Colonic mucosa (tissue), 4 donors: ENCODE measurements around the gene SMC5. TPM values are rescaled to one million over a fixed set of nuclear protein-coding genes. Genes with fewer than 3 reads are reported as not detected.
"Not testable (repeated sequence)": the region's sequence is repeated elsewhere in the genome, so short reads cannot be mapped to it uniquely, and the experiment has no call there.

Experiments used
- DNase-seq: peaks from one replicate; pipeline ENCODE4 v3.0.0-alpha.2; 2020
- H3K27ac ChIP-seq: fragments of 200-600 bp; one replicate; pipeline ENCODE4 v1.8.0; 2021
- H3K27me3 ChIP-seq: fragments of 200-600 bp; one replicate; pipeline ENCODE4 v1.8.0; 2021
- H3K36me3 ChIP-seq: fragments of 200-600 bp; one replicate; pipeline ENCODE4 v1.8.0; 2021
- H3K4me1 ChIP-seq: fragments of 200-600 bp; one replicate; pipeline ENCODE4 v1.8.0; 2021; ENCODE audit warnings: mild to moderate bottlenecking
- H3K4me3 ChIP-seq: fragments of 200-600 bp; one replicate; pipeline ENCODE4 v1.8.0; 2021
- H3K9ac ChIP-seq, 2 donors: one replicate each; pipeline ENCODE4 v1.7.0; 2013; ENCODE audit warnings: control low read depth in 2 of 2, low read depth in 2 of 2, low read length in 2 of 2
- H3K9me3 ChIP-seq: fragments of 200-600 bp; one replicate; pipeline ENCODE4 v1.8.0; 2021
- intact Hi-C: fragments of 100-400 bp; cut with DNase I; formaldehyde crosslinking; loops from one replicate; pipeline ENCODE4 v1.14.1; 2022
- total RNA-seq, 2 donors: library from RNA; stranded (reverse); fragmentation: NEBNext Ultra II Directional in 1 of 2; extraction: Animal tissue kit (Norgen Biotek cat#: 25700) in 1 of 2; gene quantifications; one replicate each; pipeline ENCODE4 v1.2.1, GENCODE V29; 2021
- TF ChIP-seq, protein P1 (sequence below): fragments of 200-600 bp; IDR thresholded peaks from one replicate; pipeline ENCODE4 v1.8.0; 2022; ENCODE audit warnings: antibody characterized with exemption, mild to moderate bottlenecking
- donor health status: healthy.
- donor health status: DM: no; HTN: no; CAD: no.
- donor health status: DM: no; HTN: no; CAD: no.

Gene SMC5
- total RNA-seq, 2 donors from 2014 or later = 31.4 to 35.9 TPM

DNA sequence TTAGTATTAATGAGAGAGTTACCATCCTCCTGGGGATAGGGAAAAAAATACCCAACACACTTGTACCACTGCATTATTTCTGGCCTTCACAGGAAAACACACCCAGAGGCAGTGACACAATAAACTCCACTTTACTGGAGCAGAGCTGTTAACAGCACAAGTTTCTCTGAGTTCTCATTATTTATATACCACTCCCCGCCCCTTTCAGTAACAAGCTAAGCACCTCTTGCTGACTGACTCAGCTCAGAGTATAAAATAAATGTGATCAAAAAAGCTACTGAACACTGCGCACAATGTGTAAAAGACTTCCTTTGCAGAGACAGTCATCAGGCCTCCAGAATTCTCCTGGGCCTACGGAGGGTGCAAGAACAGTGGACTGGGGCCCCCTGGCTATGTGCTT, 134.1 kb downstream of the SMC5 start:
- Histone ChIP-seq H3K9ac (peak overlapping the region; percentile 48 to 57), H3K4me1 (peaks cover 17% of the 10 kb centered on the region), H3K36me3 (no peaks in the 10 kb centered on the region), H3K27ac (peak overlapping the region; percentile 56), H3K4me3 (no peak overlapping the region), H3K27me3 (no peaks in the 10 kb centered on the region), H3K9me3 (no peaks in the 10 kb centered on the region)
- intact Hi-C loops = no loop called here
- no peak for DNase-seq
- TF ChIP-seq, protein P1, sequence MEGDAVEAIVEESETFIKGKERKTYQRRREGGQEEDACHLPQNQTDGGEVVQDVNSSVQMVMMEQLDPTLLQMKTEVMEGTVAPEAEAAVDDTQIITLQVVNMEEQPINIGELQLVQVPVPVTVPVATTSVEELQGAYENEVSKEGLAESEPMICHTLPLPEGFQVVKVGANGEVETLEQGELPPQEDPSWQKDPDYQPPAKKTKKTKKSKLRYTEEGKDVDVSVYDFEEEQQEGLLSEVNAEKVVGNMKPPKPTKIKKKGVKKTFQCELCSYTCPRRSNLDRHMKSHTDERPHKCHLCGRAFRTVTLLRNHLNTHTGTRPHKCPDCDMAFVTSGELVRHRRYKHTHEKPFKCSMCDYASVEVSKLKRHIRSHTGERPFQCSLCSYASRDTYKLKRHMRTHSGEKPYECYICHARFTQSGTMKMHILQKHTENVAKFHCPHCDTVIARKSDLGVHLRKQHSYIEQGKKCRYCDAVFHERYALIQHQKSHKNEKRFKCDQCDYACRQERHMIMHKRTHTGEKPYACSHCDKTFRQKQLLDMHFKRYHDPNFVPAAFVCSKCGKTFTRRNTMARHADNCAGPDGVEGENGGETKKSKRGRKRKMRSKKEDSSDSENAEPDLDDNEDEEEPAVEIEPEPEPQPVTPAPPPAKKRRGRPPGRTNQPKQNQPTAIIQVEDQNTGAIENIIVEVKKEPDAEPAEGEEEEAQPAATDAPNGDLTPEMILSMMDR = no peak

DNA sequence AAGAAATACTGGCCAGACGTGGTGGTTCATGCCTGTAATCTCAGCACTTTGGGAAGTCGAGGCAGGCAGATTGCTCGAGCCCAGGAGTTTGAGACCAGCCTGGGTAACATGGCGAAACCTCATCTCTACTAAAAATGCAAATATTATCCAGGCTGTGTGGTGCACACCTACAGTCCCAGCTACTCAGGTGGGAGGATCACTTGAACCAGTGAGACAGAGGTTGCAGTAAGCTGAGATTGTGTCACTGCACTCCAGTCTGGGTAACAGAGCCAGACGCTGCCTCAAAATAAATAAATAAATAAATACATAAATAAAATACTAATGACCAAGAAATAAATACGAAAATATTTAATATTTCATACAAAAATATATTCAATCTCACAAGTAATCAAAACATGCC, 136.9 kb downstream of the SMC5 start:
- no peaks in the 10 kb centered on the region for H3K9me3 ChIP-seq
- H3K27ac ChIP-seq = no peak overlapping the region
- H3K27me3 ChIP-seq = no peaks in the 10 kb centered on the region
- H3K4me1 ChIP-seq = peaks cover 22% of the 10 kb centered on the region
- intact Hi-C loops = no loop called here
- DNase-seq = no peak
- TF ChIP-seq, protein P1 = no peak
- no peaks in the 10 kb centered on the region for H3K36me3 ChIP-seq
- no peak overlapping the region for H3K4me3 ChIP-seq
- H3K9ac ChIP-seq = no peak overlapping the region

DNA sequence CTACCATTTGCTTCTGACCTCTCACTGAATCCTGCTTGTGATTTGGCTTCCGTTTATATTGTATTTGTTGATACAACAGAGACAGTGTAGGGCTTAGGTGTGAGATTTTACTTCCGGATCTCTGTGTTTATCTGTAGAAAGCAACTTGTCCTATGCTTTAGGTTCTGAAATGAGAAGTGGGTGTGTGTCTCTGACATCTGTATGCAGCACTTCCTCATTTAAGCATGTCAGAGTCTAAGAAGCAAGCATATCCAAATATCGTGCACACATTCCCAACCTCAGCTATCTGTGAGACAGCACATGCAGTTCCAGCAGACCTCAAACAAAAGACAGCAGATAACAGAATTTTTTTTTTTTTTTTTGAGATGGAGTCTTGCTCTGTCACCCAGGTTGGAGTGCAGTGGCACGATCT, 139.4 kb downstream of the SMC5 start:
- Histone ChIP-seq H3K27ac (peak overlapping the region; percentile 65), H3K27me3 (no peaks in the 10 kb centered on the region), H3K9ac (peak overlapping the region in 1 of 2 donors; percentile 8), H3K9me3 (no peaks in the 10 kb centered on the region), H3K4me3 (no peak overlapping the region), H3K4me1 (peaks cover 17% of the 10 kb centered on the region), H3K36me3 (no peaks in the 10 kb centered on the region)
- TF ChIP-seq, protein P1 = no peak
- intact Hi-C loops = no loop called here
- DNase-seq = no peak

DNA sequence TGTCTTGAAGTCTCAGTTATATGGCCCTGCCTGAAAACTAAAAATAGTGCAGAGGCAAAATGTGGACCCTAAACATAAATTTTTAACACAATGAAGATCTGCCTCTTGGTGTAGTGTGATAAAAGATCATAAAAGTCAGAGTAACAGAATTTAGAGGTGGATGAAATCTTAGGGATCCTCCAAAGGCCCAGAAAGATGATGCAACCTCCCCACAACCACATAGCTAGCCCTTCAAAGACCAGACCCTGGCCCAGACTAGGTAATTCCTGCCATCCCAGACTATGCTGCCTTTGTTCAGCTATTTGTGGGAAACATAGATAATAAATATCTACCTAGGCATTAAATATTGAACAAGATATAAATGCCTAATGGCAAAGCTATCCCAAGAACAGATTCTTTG, 140.4 kb downstream of the SMC5 start:
- no peak for DNase-seq
- no peak overlapping the region for H3K4me3 ChIP-seq
- H3K27me3 ChIP-seq = no peaks in the 10 kb centered on the region
- no peaks in the 10 kb centered on the region for H3K36me3 ChIP-seq
- peak overlapping the region in 1 of 2 donors; percentile 7 for H3K9ac ChIP-seq
- H3K4me1 ChIP-seq = peaks cover 14% of the 10 kb centered on the region
- no peaks in the 10 kb centered on the region for H3K9me3 ChIP-seq
- intact Hi-C loops = no loop called here
- H3K27ac ChIP-seq = no peak overlapping the region
- TF ChIP-seq, protein P1 = no peak

DNA sequence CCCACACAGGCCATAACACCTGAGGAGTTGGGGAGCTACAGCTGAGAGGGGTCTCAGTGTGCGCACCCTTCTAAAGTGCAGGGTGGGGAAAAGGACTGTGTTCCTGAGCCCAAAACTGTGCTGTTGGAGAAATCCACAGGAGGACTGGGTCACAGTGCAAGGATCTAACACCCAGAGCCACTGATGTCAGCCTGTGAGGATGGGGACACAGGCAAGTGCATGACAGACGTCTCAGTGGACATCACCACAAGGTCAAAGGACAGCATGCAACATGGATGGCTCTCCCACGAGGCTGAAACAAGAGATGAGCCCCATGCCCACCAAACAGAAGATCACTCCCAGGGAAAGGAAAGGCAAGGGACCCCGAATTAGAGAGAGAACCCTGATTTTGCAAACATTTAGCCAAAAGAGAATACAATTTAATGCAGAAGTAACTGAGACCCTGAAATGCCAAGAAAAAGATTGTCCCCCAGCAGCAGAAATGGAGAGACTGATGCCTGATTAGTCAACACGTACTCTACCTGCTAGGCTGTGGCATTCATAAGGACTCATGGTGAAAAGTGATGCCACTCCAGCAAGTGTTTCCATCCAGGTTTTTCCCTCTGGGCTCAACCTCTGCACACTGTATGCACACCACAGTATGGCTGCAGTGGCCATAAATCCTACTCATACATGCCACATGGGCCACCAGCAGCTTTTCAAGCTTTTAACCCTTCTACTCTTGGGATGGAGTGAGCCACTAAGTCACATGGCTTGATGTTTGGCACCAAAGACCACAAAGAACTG, 141.5 kb downstream of the SMC5 start:
- no peaks in the 10 kb centered on the region for H3K9me3 ChIP-seq
- H3K9ac ChIP-seq = no peak overlapping the region
- DNase-seq = no peak
- peaks cover 20% of the 10 kb centered on the region for H3K4me1 ChIP-seq
- no peaks in the 10 kb centered on the region for H3K27me3 ChIP-seq
- intact Hi-C loops = no loop called here
- no peak overlapping the region for H3K27ac ChIP-seq
- H3K4me3 ChIP-seq = no peak overlapping the region
- TF ChIP-seq, protein P1 = no peak
- no peaks in the 10 kb centered on the region for H3K36me3 ChIP-seq

DNA sequence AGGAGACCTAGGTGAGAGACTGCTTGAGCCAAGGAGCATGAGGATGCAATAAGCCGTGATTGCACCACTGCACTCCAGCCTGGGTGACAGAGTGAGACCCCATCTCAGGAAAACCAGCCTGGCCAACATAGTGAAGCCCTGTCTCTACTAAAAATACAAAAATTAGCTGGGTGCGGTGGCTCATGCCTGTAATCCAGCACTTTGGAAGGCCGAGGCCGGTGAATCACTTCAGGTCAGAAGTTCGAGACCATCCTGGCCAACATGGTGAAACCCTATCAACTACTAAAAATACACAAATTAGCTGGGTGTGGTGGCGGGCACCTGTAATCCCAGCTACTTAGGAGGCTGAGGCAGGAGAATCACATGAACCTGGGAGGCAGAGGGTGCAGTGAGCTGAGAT, 142.5 kb downstream of the SMC5 start:
- H3K27ac ChIP-seq, DNase-seq: not testable (repeated sequence)
- peaks cover 20% of the 10 kb centered on the region for H3K4me1 ChIP-seq

More for the DNA sequence above, 142.5 kb downstream of the SMC5 start:
- H3K9me3 ChIP-seq, H3K9ac ChIP-seq, intact Hi-C loops, H3K27me3 ChIP-seq, H3K4me3 ChIP-seq, H3K36me3 ChIP-seq: not testable (repeated sequence)
